ENCODE results near the gene LHFPL3. TPM values are rescaled to one million over a fixed set of nuclear protein-coding genes. Genes with fewer than 3 reads are reported as not detected.

Gene LHFPL3
- polyA plus RNA-seq, 1 experiment: not detected

DNA sequence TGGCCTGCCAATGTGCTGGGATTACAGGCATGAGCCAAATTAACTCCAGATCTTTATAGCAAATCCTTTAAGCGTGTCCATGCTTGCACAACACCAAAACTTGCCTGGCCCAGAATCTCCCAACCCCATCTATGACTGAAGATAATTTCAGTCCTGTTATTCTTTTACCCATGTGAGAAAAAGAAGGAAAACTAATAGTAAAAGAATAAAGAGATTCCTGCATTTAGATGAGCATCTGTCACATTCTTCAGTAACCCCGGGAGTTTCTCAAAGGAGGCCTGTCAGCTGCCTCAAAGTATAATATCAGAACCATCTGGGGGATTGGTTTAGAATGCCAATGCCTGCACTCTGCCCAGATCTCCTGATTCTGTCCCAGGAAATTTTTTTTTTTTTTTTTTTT is 527.5 kb downstream of the LHFPL3 start:
- CTCF ChIA-PET: no interaction called here

DNA sequence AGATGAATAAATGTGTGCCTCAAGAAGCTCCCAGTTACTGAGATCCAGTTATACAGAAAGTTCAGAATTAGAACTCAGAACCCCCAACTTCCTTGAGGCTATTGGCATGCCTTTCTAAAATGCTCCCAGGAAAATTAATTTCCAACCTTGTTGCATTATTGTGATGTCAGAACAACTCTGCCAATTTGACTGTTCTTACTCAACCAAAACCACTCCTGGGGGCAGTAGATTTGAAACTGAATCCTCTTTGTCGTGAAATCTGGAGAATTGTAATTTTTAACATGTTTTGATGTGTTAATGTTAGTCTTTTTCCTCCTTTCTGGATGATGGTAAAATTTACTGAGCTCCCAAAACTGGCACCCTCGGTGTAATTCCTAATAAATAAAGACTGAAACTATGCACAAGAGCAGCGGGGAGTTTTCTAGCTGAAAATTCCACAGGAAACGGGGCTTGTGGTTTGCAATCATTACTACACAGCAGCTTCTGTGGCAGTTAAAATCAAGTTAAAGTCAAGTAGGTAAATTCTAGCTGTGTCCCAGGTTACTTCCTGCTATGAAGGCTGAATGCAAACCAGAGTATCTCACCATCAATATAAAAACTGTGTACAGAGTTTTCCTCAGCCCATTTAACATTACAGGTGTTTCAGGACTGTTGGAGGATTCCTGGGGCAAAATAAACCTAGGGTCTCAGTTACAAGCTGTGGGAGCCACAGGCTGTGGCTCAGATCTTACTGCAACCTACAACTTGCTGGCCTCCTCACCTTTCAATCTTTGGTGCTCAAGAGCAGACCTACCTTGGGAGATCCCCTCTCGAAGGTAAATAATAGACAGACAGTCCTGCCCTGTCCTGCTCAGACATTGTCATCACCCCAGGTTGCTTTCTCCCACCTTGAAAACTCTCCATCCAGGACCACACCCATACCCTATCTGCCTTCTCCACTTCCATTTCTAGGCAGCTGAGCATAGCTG is 529.3 kb downstream of the LHFPL3 start:
- POLR2A ChIA-PET: no interaction called here
- CTCF ChIA-PET: interaction anchor here (0.6 to 1.2 kb wide), 3 partner anchors 10 to 20 kb away, joined by 3 to 12 read pairs (median 3); no protein-coding TSS in a partner anchor
- Histone ChIP-seq H3K4me3 (ENCODE audit: low read depth, low read length) (no peak overlapping the region), H3K27me3 (ENCODE audit: control insufficient read depth, insufficient read depth, low read length) (peaks cover 6% of the 10 kb centered on the region), H3K36me3 (ENCODE audit: control insufficient read depth, insufficient read depth, low read length) (no peaks in the 10 kb centered on the region)
- TF ChIP-seq, protein P1, sequence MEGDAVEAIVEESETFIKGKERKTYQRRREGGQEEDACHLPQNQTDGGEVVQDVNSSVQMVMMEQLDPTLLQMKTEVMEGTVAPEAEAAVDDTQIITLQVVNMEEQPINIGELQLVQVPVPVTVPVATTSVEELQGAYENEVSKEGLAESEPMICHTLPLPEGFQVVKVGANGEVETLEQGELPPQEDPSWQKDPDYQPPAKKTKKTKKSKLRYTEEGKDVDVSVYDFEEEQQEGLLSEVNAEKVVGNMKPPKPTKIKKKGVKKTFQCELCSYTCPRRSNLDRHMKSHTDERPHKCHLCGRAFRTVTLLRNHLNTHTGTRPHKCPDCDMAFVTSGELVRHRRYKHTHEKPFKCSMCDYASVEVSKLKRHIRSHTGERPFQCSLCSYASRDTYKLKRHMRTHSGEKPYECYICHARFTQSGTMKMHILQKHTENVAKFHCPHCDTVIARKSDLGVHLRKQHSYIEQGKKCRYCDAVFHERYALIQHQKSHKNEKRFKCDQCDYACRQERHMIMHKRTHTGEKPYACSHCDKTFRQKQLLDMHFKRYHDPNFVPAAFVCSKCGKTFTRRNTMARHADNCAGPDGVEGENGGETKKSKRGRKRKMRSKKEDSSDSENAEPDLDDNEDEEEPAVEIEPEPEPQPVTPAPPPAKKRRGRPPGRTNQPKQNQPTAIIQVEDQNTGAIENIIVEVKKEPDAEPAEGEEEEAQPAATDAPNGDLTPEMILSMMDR (IDR thresholded peaks at IDR 0.05; ENCODE audit: insufficient read depth, low read depth, low read length): no peak
- DNase-seq (ENCODE audit: low read depth): no peak

More for the DNA sequence above, 527.5 kb downstream of the LHFPL3 start:
- H3K4me3 ChIP-seq (ENCODE audit: low read depth, low read length): no peak overlapping the region
- no peak for DNase-seq (ENCODE audit: low read depth)
- H3K27me3 ChIP-seq (ENCODE audit: control insufficient read depth, insufficient read depth, low read length): no peaks in the 10 kb centered on the region; the same call in none of the 2 replicates
- no peaks in the 10 kb centered on the region for H3K36me3 ChIP-seq (ENCODE audit: control insufficient read depth, insufficient read depth, low read length)
- TF ChIP-seq, protein P1 (IDR thresholded peaks at IDR 0.05; ENCODE audit: insufficient read depth, low read depth, low read length): no peak
- POLR2A ChIA-PET: no interaction called here

DNA sequence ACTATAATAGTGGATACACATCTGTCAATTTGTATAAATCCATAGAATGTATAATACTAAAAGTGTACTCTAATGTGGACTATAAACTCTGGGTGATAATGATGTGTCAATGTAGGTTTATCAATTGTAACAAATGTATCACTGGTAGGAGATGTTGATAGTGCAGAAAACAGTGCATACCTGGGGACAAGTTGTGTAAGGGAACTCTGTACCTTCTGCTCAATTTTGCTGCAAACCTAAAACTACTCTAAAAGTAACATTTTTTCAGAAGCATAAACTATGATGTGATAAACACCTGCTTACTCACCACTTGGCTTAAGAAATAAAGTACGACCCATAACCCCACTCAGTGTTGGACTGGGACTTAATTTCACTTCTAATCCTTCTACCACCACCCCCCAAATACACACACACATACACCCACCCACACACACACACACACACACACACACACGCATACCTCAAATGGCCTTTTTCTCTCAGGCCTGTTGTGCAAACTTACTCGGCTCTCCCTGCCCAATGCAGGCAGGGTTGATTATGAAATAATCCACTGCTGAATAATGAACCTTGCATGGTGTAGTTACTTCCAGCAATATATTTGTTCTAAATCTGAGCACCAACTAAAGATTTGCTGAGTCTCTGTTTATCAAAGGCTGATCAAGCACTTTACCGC is 531.5 kb downstream of the LHFPL3 start:
- POLR2A ChIA-PET: no interaction called here
- DNase-seq (ENCODE audit: low read depth): no peak
- CTCF ChIA-PET: interaction anchor here (1.5 kb wide), 1 partner anchor 58 kb away, joined by 3 read pairs; no protein-coding TSS in a partner anchor

DNA sequence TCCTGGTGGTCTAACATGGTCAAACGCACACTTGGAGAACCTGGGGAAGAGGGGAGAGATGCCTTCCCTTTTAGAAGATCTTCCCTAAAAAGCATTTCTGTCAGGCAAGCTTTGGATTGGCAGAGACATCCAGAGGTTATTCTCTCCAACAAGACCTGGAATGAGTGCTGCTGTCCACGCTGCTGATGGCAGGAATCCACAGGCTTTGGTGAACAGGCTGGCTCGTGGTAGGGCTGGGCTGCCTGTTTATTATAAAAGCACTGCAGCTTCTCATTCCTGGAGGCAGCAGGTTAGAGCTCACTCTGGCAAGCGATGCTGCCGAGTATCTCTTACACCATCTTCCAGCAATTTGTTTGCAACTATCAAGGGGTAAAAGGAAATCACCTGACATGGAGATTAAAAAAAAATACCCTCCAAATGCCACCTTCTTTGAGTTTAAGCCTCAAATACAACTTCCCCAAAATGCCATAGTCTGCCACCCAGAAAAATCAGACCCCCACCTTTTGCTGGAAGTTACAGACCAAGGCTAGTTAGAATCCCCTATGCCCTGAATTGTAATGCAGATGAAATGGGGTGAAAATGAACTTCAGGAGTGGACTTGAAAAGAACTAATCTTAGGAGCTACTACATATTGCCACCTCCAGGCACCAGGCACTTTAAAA is 533.5 kb downstream of the LHFPL3 start:
- no peaks in the 10 kb centered on the region for H3K36me3 ChIP-seq (ENCODE audit: control insufficient read depth, insufficient read depth, low read length)
- ChIA-PET POLR2A (no interaction called here), CTCF (interaction anchor here (0.6 to 3.0 kb wide), 9 partner anchors 10 to 60 kb away, joined by 3 to 18 read pairs (median 3); no protein-coding TSS in a partner anchor)
- TF ChIP-seq, protein P1 (IDR thresholded peaks at IDR 0.05; ENCODE audit: insufficient read depth, low read depth, low read length): no peak
- DNase-seq (ENCODE audit: low read depth): no peak
- no peak overlapping the region for H3K4me3 ChIP-seq (ENCODE audit: low read depth, low read length)
- H3K27me3 ChIP-seq (ENCODE audit: control insufficient read depth, insufficient read depth, low read length): peaks cover 9% of the 10 kb centered on the region

More for the DNA sequence above, 531.5 kb downstream of the LHFPL3 start:
- TF ChIP-seq, protein P1 (IDR thresholded peaks at IDR 0.05; ENCODE audit: insufficient read depth, low read depth, low read length): no peak
- Histone ChIP-seq H3K27me3 (ENCODE audit: control insufficient read depth, insufficient read depth, low read length) (peaks cover 9% of the 10 kb centered on the region), H3K36me3 (ENCODE audit: control insufficient read depth, insufficient read depth, low read length) (no peaks in the 10 kb centered on the region), H3K4me3 (ENCODE audit: low read depth, low read length) (no peak overlapping the region)
